ENCODE measurements around the gene N4BP2L1.
A peak's percentile ranks its signal among the peaks of the same experiment; 100 is the strongest.
"Not testable (repeated sequence)": the region's sequence is repeated elsewhere in the genome, so short reads cannot be mapped to it uniquely, and the experiment has no call there.

N4BP2L1 gene

GRCh38 chr13:32383836-32384618, 43.9 kb downstream of the N4BP2L1 start:
- DNase-seq (ENCODE audit: low read depth), result no peak
- no peak for TF ChIP-seq CTCF (conservative IDR thresholded peaks at IDR 0.05; ENCODE audit: low read depth, low read length)
- H3K4me3 ChIP-seq (ENCODE audit: low read depth, low read length), result no peak overlapping the region

GRCh38 chr13:32381539-32381938, 46.4 kb downstream of the N4BP2L1 start:
- no peak overlapping the region for H3K4me3 ChIP-seq (ENCODE audit: low read depth, low read length)
- peak; percentile 77 for TF ChIP-seq CTCF (conservative IDR thresholded peaks at IDR 0.05; ENCODE audit: low read depth, low read length)
- peak; percentile 72 for DNase-seq (ENCODE audit: low read depth)

- H3K4me3 ChIP-seq (ENCODE audit: low read depth, low read length), result no peak overlapping the region
- TF ChIP-seq CTCF (conservative IDR thresholded peaks at IDR 0.05; ENCODE audit: low read depth, low read length), result peak; percentile 23
- peak; percentile 13 for DNase-seq (ENCODE audit: low read depth)
Measured at GRCh38 chr13:32378012-32378411, 49.9 kb downstream of the N4BP2L1 start.

GRCh38 chr13:32376642-32377415, 51.1 kb downstream of the N4BP2L1 start:
- DNase-seq (ENCODE audit: low read depth), result no peak
- no peak for TF ChIP-seq CTCF (conservative IDR thresholded peaks at IDR 0.05; ENCODE audit: low read depth, low read length)
- no peak overlapping the region for H3K4me3 ChIP-seq (ENCODE audit: low read depth, low read length)

- DNase-seq (ENCODE audit: low read depth), result no peak
- no peak for TF ChIP-seq CTCF (conservative IDR thresholded peaks at IDR 0.05; ENCODE audit: low read depth, low read length)
- H3K4me3 ChIP-seq (ENCODE audit: low read depth, low read length), result no peak overlapping the region
Measured at GRCh38 chr13:32370805-32371204, 57.1 kb downstream of the N4BP2L1 start.

- H3K4me3 ChIP-seq (ENCODE audit: low read depth, low read length), result no peak overlapping the region
- TF ChIP-seq CTCF (conservative IDR thresholded peaks at IDR 0.05; ENCODE audit: low read depth, low read length), result no peak
- no peak for DNase-seq (ENCODE audit: low read depth)
Measured at GRCh38 chr13:32362574-32362973, 65.4 kb downstream of the N4BP2L1 start.

- not testable (repeated sequence) for H3K4me3 ChIP-seq (ENCODE audit: low read depth, low read length); DNase-seq (ENCODE audit: low read depth)
Measured at GRCh38 chr13:32355935-32356334, 72.0 kb downstream of the N4BP2L1 start.
